DND-41 (cell line): ENCODE data around the gene ADCY10.
"Not testable (repeated sequence)": the region's sequence is repeated elsewhere in the genome, so short reads cannot be mapped to it uniquely, and the experiment has no call there.

Source experiments
- EZH2 ChIP-seq: IDR thresholded peaks from 3 replicates; pipeline ENCODE4 v1.6.1; 2012; ENCODE audit warnings: borderline replicate concordance, low read depth, mild to moderate bottlenecking, moderate library complexity, low read length, inconsistent platforms; ENCODE audit not compliant: severe bottlenecking
- TF ChIP-seq, protein P1 (sequence below): IDR thresholded peaks from 2 replicates; pipeline ENCODE4 v1.5.1; 2012; ENCODE audit warnings: borderline replicate concordance, low read length, moderate library complexity, mild to moderate bottlenecking; ENCODE audit not compliant: poor library complexity, severe bottlenecking; ENCODE audit errors: extremely low read depth

GRCh38 chr1:167806235-167806634, 107.7 kb downstream of the ADCY10 start:
- TF ChIP-seq, protein P1, sequence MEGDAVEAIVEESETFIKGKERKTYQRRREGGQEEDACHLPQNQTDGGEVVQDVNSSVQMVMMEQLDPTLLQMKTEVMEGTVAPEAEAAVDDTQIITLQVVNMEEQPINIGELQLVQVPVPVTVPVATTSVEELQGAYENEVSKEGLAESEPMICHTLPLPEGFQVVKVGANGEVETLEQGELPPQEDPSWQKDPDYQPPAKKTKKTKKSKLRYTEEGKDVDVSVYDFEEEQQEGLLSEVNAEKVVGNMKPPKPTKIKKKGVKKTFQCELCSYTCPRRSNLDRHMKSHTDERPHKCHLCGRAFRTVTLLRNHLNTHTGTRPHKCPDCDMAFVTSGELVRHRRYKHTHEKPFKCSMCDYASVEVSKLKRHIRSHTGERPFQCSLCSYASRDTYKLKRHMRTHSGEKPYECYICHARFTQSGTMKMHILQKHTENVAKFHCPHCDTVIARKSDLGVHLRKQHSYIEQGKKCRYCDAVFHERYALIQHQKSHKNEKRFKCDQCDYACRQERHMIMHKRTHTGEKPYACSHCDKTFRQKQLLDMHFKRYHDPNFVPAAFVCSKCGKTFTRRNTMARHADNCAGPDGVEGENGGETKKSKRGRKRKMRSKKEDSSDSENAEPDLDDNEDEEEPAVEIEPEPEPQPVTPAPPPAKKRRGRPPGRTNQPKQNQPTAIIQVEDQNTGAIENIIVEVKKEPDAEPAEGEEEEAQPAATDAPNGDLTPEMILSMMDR: not testable (repeated sequence)
- not testable (repeated sequence) for TF ChIP-seq EZH2
